H9 (cell line): Measurements from ENCODE around the gene SERTAD1. TPM values are rescaled to one million over a fixed set of nuclear protein-coding genes. Genes with fewer than 3 reads are reported as not detected.

Experiments used
- DNase-seq: peaks from one replicate; pipeline ENCODE4 v3.0.0-alpha.2; 2017
- H2AFZ ChIP-seq: one replicate; pipeline ENCODE4 v1.6.1; 2013; ENCODE audit warnings: mild to moderate bottlenecking, low read length, control low read depth, moderate library complexity
- H2AK5ac ChIP-seq: 2 replicates; pipeline ENCODE4 v1.6.1; 2013; ENCODE audit warnings: low read length, control low read depth, mixed read lengths; ENCODE audit not compliant: insufficient read length
- H2BK120ac ChIP-seq: one replicate; pipeline ENCODE4 v1.6.1; 2013; ENCODE audit warnings: low read depth, mild to moderate bottlenecking, low read length, control low read depth, inconsistent platforms; ENCODE audit not compliant: poor library complexity, severe bottlenecking
- H2BK12ac ChIP-seq: 2 replicates; pipeline ENCODE4 v1.6.1; 2013; ENCODE audit warnings: low read length, control low read depth, mixed read lengths, low read depth; ENCODE audit not compliant: insufficient read length
- H2BK15ac ChIP-seq: 2 replicates; pipeline ENCODE4 v1.6.1; 2013; ENCODE audit warnings: low read depth, low read length, control low read depth
- H2BK20ac ChIP-seq: one replicate; pipeline ENCODE4 v1.6.1; 2013; ENCODE audit warnings: low read depth, mild to moderate bottlenecking, low read length, control low read depth, inconsistent platforms; ENCODE audit not compliant: poor library complexity, severe bottlenecking
- H2BK5ac ChIP-seq: 2 replicates; pipeline ENCODE4 v1.6.1; 2013; ENCODE audit warnings: low read length, control low read depth, mixed read lengths; ENCODE audit not compliant: insufficient read length
- H3K14ac ChIP-seq: 2 replicates; pipeline ENCODE4 v1.6.1; 2013; ENCODE audit warnings: low read length, control low read depth; ENCODE audit not compliant: insufficient read depth
- H3K18ac ChIP-seq: 2 replicates; pipeline ENCODE4 v1.6.1; 2013; ENCODE audit warnings: low read depth, mild to moderate bottlenecking, mixed read lengths, low read length, control low read depth; ENCODE audit not compliant: insufficient read length
- H3K23ac ChIP-seq: 2 replicates; pipeline ENCODE4 v1.6.1; 2013; ENCODE audit warnings: low read length, control low read depth, mixed read lengths, low read depth; ENCODE audit not compliant: insufficient read length
- H3K23me2 ChIP-seq: 2 replicates; pipeline ENCODE4 v1.6.1; 2013; ENCODE audit warnings: low read depth, mild to moderate bottlenecking, mixed read lengths, low read length, control low read depth; ENCODE audit not compliant: insufficient read length, poor library complexity, severe bottlenecking
- H3K27ac ChIP-seq: 2 replicates; pipeline ENCODE4 v1.5.1; 2013; ENCODE audit warnings: low read length, control low read depth, mixed read lengths, low read depth; ENCODE audit not compliant: insufficient read length
- H3K27me3 ChIP-seq: 2 replicates; pipeline ENCODE4 v1.6.1; 2013; ENCODE audit warnings: low read length, control low read depth, inconsistent platforms; ENCODE audit not compliant: insufficient read depth
- H3K4ac ChIP-seq: 2 replicates; pipeline ENCODE4 v1.6.1; 2013; ENCODE audit warnings: low read depth, mild to moderate bottlenecking, control low read depth, inconsistent platforms, low read length, moderate library complexity
- H3K4me1 ChIP-seq: 2 replicates; pipeline ENCODE4 v1.6.1; 2013; ENCODE audit warnings: low read length, control low read depth, inconsistent platforms; ENCODE audit not compliant: insufficient read depth
- H3K4me2 ChIP-seq: 2 replicates; pipeline ENCODE4 v1.6.1; 2013; ENCODE audit warnings: low read length, control low read depth, mixed read lengths; ENCODE audit not compliant: insufficient read length, insufficient read depth
- H3K56ac ChIP-seq: 2 replicates; pipeline ENCODE4 v1.6.1; 2013; ENCODE audit warnings: low read depth, mild to moderate bottlenecking, mixed read lengths, low read length, control low read depth; ENCODE audit not compliant: insufficient read length
- H3K79me1 ChIP-seq: 2 replicates; pipeline ENCODE4 v1.6.1; 2013; ENCODE audit warnings: low read depth, mild to moderate bottlenecking, moderate library complexity, low read length, control low read depth, inconsistent platforms; ENCODE audit not compliant: insufficient read depth, poor library complexity, severe bottlenecking
- H3K79me2 ChIP-seq: 2 replicates; pipeline ENCODE4 v1.6.1; 2013; ENCODE audit warnings: low read length, control low read depth, inconsistent platforms; ENCODE audit not compliant: insufficient read depth
- H3K9ac ChIP-seq: 2 replicates; pipeline ENCODE4 v1.6.1; 2013; ENCODE audit warnings: low read length, control low read depth, mixed read lengths; ENCODE audit not compliant: insufficient read length; ENCODE audit errors: extremely low read depth
- H3K9me3 ChIP-seq: one replicate; pipeline ENCODE4 v1.6.1; 2013; ENCODE audit warnings: low read depth, low read length, inconsistent platforms; ENCODE audit not compliant: control insufficient read depth
- H3T11ph ChIP-seq: one replicate; pipeline ENCODE4 v1.6.1; 2013; ENCODE audit warnings: mild to moderate bottlenecking, low read length, control low read depth, inconsistent platforms
- H4K20me1 ChIP-seq: one replicate; pipeline ENCODE4 v1.6.1; 2013; ENCODE audit not compliant: control insufficient read depth, insufficient read length, insufficient read depth
- H4K5ac ChIP-seq: 2 replicates; pipeline ENCODE4 v1.6.1; 2013; ENCODE audit warnings: low read depth, mild to moderate bottlenecking, mixed read lengths, low read length, control low read depth; ENCODE audit not compliant: insufficient read length
- H4K8ac ChIP-seq: replicated peaks from 2 replicates; pipeline ENCODE4 v1.6.1; 2013; ENCODE audit warnings: low read length, control low read depth, mixed read lengths, low read depth; ENCODE audit not compliant: insufficient read length
- H4K91ac ChIP-seq: 2 replicates; pipeline ENCODE4 v1.6.1; 2013; ENCODE audit warnings: low read depth, mild to moderate bottlenecking, moderate library complexity, mixed read lengths, low read length, control low read depth; ENCODE audit not compliant: insufficient read length
- H3K27ac Mint-ChIP-seq, 3 experiments: 2 replicates in 2 of 3; 3 replicates in 1 of 3; pipeline ENCODE4 v1.8.0; 2020 to 2021; ENCODE audit warnings: mixed read lengths in 3 of 3, mild to moderate bottlenecking in 1 of 3, moderate library complexity in 1 of 3
- H3K27me3 Mint-ChIP-seq: 2 replicates; pipeline ENCODE4 v1.8.0; 2021; ENCODE audit warnings: low read depth, mild to moderate bottlenecking, moderate library complexity, mixed read lengths
- H3K36me3 Mint-ChIP-seq, 3 experiments: 2 replicates in 2 of 3; 3 replicates in 1 of 3; pipeline ENCODE4 v1.8.0; 2020 to 2021; ENCODE audit warnings: low read depth in 3 of 3, mixed read lengths in 3 of 3; ENCODE audit not compliant: insufficient read depth in 1 of 3
- H3K4me1 Mint-ChIP-seq, 2 experiments: 2 replicates each; pipeline ENCODE4 v1.8.0; 2020; ENCODE audit warnings: mixed read lengths in 2 of 2
- H3K4me3 Mint-ChIP-seq, 2 experiments: 2 replicates in 1 of 2; 3 replicates in 1 of 2; pipeline ENCODE4 v1.8.0; 2020 to 2021; ENCODE audit warnings: mild to moderate bottlenecking in 2 of 2, mixed read lengths in 2 of 2, moderate library complexity in 1 of 2
- H3K9me3 Mint-ChIP-seq, 2 experiments: 2 replicates in 1 of 2; 3 replicates in 1 of 2; pipeline ENCODE4 v1.8.0; 2020; ENCODE audit warnings: mild to moderate bottlenecking in 2 of 2, mixed read lengths in 2 of 2, moderate library complexity in 1 of 2
- CTCF ChIP-seq: fragments of 200-600 bp; sonication (generic); conservative IDR thresholded peaks from 3 replicates; pipeline ENCODE4 v1.8.0; 2021; ENCODE audit warnings: antibody characterized with exemption, mild to moderate bottlenecking
- WGBS: extraction: QIAGEN DNeasy Blood & Tissue Kit; methylation state at CpG from one replicate; pipeline ENCODE4 v1.1.7; 2013; ENCODE audit warnings: missing lambda C conversion rate, low lambda C conversion rate, mixed read lengths; ENCODE audit not compliant: insufficient read length; ENCODE audit errors: extremely low coverage; 5-methylcytosine and 5-hydroxymethylcytosine counted together
- total RNA-seq: library from RNA; stranded (reverse); gene quantifications from 2 replicates; pipeline ENCODE4 v1.2.1, GENCODE V29; 2021

Gene SERTAD1
- total RNA-seq, 1 experiment from 2014 or later = 7.9 TPM

GRCh38 chr19:40474737-40475136 lies 48.9 kb upstream of the SERTAD1 start:
- Histone ChIP-seq H3T11ph (no peak overlapping the region), H3K9ac (no peak overlapping the region), H2BK5ac (no peak overlapping the region), H4K91ac (no peak overlapping the region), H3K9me3 (no peaks in the 10 kb centered on the region), H3K23ac (no peak overlapping the region), H4K20me1 (no peaks in the 10 kb centered on the region), H3K23me2 (no peaks in the 10 kb centered on the region), H2BK20ac (no peak overlapping the region), H2AK5ac (no peak overlapping the region), H2BK12ac (no peak overlapping the region), H3K18ac (no peak overlapping the region), H2BK15ac (no peak overlapping the region), H2AFZ (no peak overlapping the region), H3K4ac (no peak overlapping the region), H4K5ac (no peak overlapping the region), H4K8ac (no peak overlapping the region), H2BK120ac (no peak overlapping the region), H3K79me1 (no peaks in the 10 kb centered on the region), H3K4me1 (no peaks in the 10 kb centered on the region), H3K27me3 (no peaks in the 10 kb centered on the region), H3K14ac (no peak overlapping the region), H3K4me2 (no peak overlapping the region), H3K79me2 (no peaks in the 10 kb centered on the region), H3K56ac (no peak overlapping the region), H3K27ac (no peak overlapping the region)
- no peak for TF ChIP-seq CTCF
- H3K36me3 Mint-ChIP-seq = no peaks in the 10 kb centered on the region
- no peak for DNase-seq
- peaks cover 20% of the 10 kb centered on the region for H3K27me3 Mint-ChIP-seq
- no CpG with 5 or more reads among the region's 4 CpGs for WGBS
- H3K4me1 Mint-ChIP-seq = no peaks in the 10 kb centered on the region
- no peaks in the 10 kb centered on the region for H3K9me3 Mint-ChIP-seq
- H3K27ac Mint-ChIP-seq = no peak overlapping the region
- H3K4me3 Mint-ChIP-seq = no peak overlapping the region
